Suppressor macrophage (primary cell): ENCODE measurements around the gene ARL15.

Experiments
- DNase-seq, 4 experiments: peaks; one replicate each; pipeline ENCODE4 v3.0.0-alpha.2; 2020 to 2022

Gene ARL15

GRCh38 chr5:54205453-54205852 lies 104.9 kb downstream of the ARL15 start:
- DNase-seq, result no peak

- DNase-seq, result no peak
These were observed 113.4 kb downstream of the ARL15 start for GRCh38 chr5:54197018-54197417.

- no peak for DNase-seq
These were observed 114.7 kb downstream of the ARL15 start for GRCh38 chr5:54195701-54196100.

- no peak for DNase-seq
These were observed 116.1 kb downstream of the ARL15 start for GRCh38 chr5:54194318-54194717.

GRCh38 chr5:54187694-54188093 lies 122.7 kb downstream of the ARL15 start:
- DNase-seq, result no peak

- no peak for DNase-seq
These were observed 123.4 kb downstream of the ARL15 start for GRCh38 chr5:54186912-54187445.

GRCh38 chr5:54186108-54186507 lies 124.3 kb downstream of the ARL15 start:
- no peak for DNase-seq

- DNase-seq, result no peak
These were observed 125.6 kb downstream of the ARL15 start for GRCh38 chr5:54184806-54185205.

- DNase-seq, result no peak
These were observed 129.7 kb downstream of the ARL15 start for GRCh38 chr5:54180630-54181031.

GRCh38 chr5:54178991-54179390 lies 131.4 kb downstream of the ARL15 start:
- no peak for DNase-seq

- DNase-seq, result no peak
These were observed 132.2 kb downstream of the ARL15 start for GRCh38 chr5:54178207-54178606.

GRCh38 chr5:54177058-54177457 lies 133.3 kb downstream of the ARL15 start:
- DNase-seq, result peak in 3 of 4 experiments; percentile 4 to 18 (median 17)

GRCh38 chr5:54176066-54176830 lies 134.1 kb downstream of the ARL15 start:
- no peak for DNase-seq

GRCh38 chr5:54173251-54173650 lies 137.1 kb downstream of the ARL15 start:
- DNase-seq, result no peak

GRCh38 chr5:54171645-54172384 lies 138.6 kb downstream of the ARL15 start:
- DNase-seq, result no peak

- no peak for DNase-seq
These were observed 144.7 kb downstream of the ARL15 start for GRCh38 chr5:54165687-54166086.

GRCh38 chr5:54162184-54162583 lies 148.2 kb downstream of the ARL15 start:
- DNase-seq, result no peak

GRCh38 chr5:54160329-54160728 lies 150.0 kb downstream of the ARL15 start:
- no peak for DNase-seq

GRCh38 chr5:54159893-54160195 lies 150.5 kb downstream of the ARL15 start:
- DNase-seq, result no peak

GRCh38 chr5:54159153-54159892 lies 151.1 kb downstream of the ARL15 start:
- peak; percentile 61 to 84 (median 68) for DNase-seq

- DNase-seq, result no peak
These were observed 153.8 kb downstream of the ARL15 start for GRCh38 chr5:54156577-54156976.

- no peak for DNase-seq
These were observed 159.5 kb downstream of the ARL15 start for GRCh38 chr5:54150841-54151240.

- no peak for DNase-seq
These were observed 161.5 kb downstream of the ARL15 start for GRCh38 chr5:54148858-54149257.
